ENCODE results near the gene TTC34. TPM values are rescaled to one million over a fixed set of nuclear protein-coding genes. Genes with fewer than 3 reads are reported as not detected.

TTC34 gene
- total RNA-seq, 1 experiment from 2014 or later = 0.92 TPM

GRCh38 chr1:2831596-2832212 is 30.2 kb upstream of the TTC34 start:
- H4K20me1 ChIP-seq (ENCODE audit: control insufficient read depth, insufficient read depth, insufficient read length) = no peaks in the 10 kb centered on the region
- WGBS (ENCODE audit: extremely low coverage, insufficient read length, low lambda C conversion rate) = no CpG with 5 or more reads among the region's 12 CpGs
- H2BK20ac ChIP-seq (ENCODE audit: low read depth, low read length, poor library complexity, severe bottlenecking) = no peak overlapping the region
- H3K4me1 ChIP-seq (ENCODE audit: insufficient read depth, low read length) = no peaks in the 10 kb centered on the region
- H4K5ac ChIP-seq (ENCODE audit: insufficient read length, low read depth, low read length) = no peak overlapping the region
- H3K79me2 ChIP-seq (ENCODE audit: insufficient read depth, low read length) = no peaks in the 10 kb centered on the region
- peaks cover 3 to 7% (median 4%) of the 10 kb centered on the region in 3 experiments; a peak in 3 of 7 replicates for H3K36me3 Mint-ChIP-seq (ENCODE audit: insufficient read depth in 1 of 3, low read depth in 3 of 3)
- H2BK5ac ChIP-seq (ENCODE audit: insufficient read length, low read length) = no peak overlapping the region
- no peak overlapping the region for H2AK5ac ChIP-seq (ENCODE audit: insufficient read length, low read length)
- H3K27ac ChIP-seq (ENCODE audit: insufficient read length, low read depth, low read length) = no peak overlapping the region
- H3K14ac ChIP-seq (ENCODE audit: insufficient read depth, low read length) = no peak overlapping the region
- no peak overlapping the region for H3K4me3 Mint-ChIP-seq
- no peak overlapping the region for H3K4me2 ChIP-seq (ENCODE audit: insufficient read depth, insufficient read length, low read length)
- H3K18ac ChIP-seq (ENCODE audit: insufficient read length, low read depth, low read length) = no peak overlapping the region
- no peak for TF ChIP-seq CTCF (conservative IDR thresholded peaks at IDR 0.05)
- H3K27me3 ChIP-seq (ENCODE audit: insufficient read depth, low read length) = no peaks in the 10 kb centered on the region
- no peaks in the 10 kb centered on the region for H3K23me2 ChIP-seq (ENCODE audit: insufficient read length, low read depth, low read length, poor library complexity, severe bottlenecking)
- H3K56ac ChIP-seq (ENCODE audit: insufficient read length, low read depth, low read length) = no peak overlapping the region
- peaks cover 90% of the 10 kb centered on the region for H3K9me3 ChIP-seq (ENCODE audit: control insufficient read depth, low read depth, low read length)
- H3K4me1 Mint-ChIP-seq = no peaks in the 10 kb centered on the region
- H3K9ac ChIP-seq (ENCODE audit: extremely low read depth, insufficient read length, low read length) = no peak overlapping the region
- H2AFZ ChIP-seq (ENCODE audit: low read length) = no peak overlapping the region
- no peak overlapping the region for H2BK120ac ChIP-seq (ENCODE audit: low read depth, low read length, poor library complexity, severe bottlenecking)
- no peaks in the 10 kb centered on the region for H3K27me3 Mint-ChIP-seq (ENCODE audit: low read depth)
- H3K23ac ChIP-seq (ENCODE audit: insufficient read length, low read depth, low read length) = no peak overlapping the region
- H3K27ac Mint-ChIP-seq = no peak overlapping the region
- H3T11ph ChIP-seq (ENCODE audit: low read length) = no peak overlapping the region
- H4K91ac ChIP-seq (ENCODE audit: insufficient read length, low read depth, low read length) = no peak overlapping the region
- no peak overlapping the region for H2BK15ac ChIP-seq (ENCODE audit: low read depth, low read length)
- H2BK12ac ChIP-seq (ENCODE audit: insufficient read length, low read depth, low read length) = no peak overlapping the region
- no peak overlapping the region for H4K8ac ChIP-seq (replicated peaks; ENCODE audit: insufficient read length, low read depth, low read length)
- H3K79me1 ChIP-seq (ENCODE audit: insufficient read depth, low read depth, low read length, poor library complexity, severe bottlenecking) = no peaks in the 10 kb centered on the region
- H3K9me3 Mint-ChIP-seq = peaks cover 39 to 94% of the 10 kb centered on the region in 2 experiments
- DNase-seq = no peak
- H3K4ac ChIP-seq (ENCODE audit: low read depth, low read length) = no peak overlapping the region

All from H9 (cell line).